GM10266 (cell line): ENCODE data around the gene TBL1X.
"Not testable (repeated sequence)": the region's sequence is repeated elsewhere in the genome, so short reads cannot be mapped to it uniquely, and the experiment has no call there.

Experiments
- DNase-seq: peaks from one replicate; pipeline ENCODE4 v3.0.0; 2012; ENCODE audit errors: extremely low spot score
- TF ChIP-seq, protein P1 (sequence below): IDR thresholded peaks from 2 replicates; pipeline ENCODE4 v1.5.1; 2012; ENCODE audit warnings: mild to moderate bottlenecking, low read depth; ENCODE audit not compliant: control insufficient read depth, insufficient read depth; ENCODE audit errors: missing control alignments

Gene TBL1X

DNA sequence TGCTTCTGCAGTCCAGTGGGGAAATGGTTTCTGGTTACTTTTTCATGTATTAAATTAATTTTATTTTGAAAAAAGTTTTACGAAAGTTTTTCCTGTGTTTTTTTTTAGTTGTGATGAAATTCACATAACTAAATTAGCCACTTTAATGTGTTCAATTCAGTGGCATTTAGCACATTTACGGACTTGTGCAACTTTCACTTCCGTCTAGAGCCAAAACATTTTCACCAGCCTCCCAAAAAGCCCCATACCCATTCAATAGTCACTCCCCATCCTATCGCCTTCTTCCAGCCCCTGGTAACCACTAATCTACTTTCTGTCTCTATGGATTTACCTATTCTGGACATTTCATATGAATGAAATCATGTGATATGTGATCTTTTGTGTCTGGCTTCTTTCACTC is 22.8 kb upstream of the TBL1X start:
- DNase-seq: no peak
- TF ChIP-seq, protein P1, sequence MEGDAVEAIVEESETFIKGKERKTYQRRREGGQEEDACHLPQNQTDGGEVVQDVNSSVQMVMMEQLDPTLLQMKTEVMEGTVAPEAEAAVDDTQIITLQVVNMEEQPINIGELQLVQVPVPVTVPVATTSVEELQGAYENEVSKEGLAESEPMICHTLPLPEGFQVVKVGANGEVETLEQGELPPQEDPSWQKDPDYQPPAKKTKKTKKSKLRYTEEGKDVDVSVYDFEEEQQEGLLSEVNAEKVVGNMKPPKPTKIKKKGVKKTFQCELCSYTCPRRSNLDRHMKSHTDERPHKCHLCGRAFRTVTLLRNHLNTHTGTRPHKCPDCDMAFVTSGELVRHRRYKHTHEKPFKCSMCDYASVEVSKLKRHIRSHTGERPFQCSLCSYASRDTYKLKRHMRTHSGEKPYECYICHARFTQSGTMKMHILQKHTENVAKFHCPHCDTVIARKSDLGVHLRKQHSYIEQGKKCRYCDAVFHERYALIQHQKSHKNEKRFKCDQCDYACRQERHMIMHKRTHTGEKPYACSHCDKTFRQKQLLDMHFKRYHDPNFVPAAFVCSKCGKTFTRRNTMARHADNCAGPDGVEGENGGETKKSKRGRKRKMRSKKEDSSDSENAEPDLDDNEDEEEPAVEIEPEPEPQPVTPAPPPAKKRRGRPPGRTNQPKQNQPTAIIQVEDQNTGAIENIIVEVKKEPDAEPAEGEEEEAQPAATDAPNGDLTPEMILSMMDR: no peak

DNA sequence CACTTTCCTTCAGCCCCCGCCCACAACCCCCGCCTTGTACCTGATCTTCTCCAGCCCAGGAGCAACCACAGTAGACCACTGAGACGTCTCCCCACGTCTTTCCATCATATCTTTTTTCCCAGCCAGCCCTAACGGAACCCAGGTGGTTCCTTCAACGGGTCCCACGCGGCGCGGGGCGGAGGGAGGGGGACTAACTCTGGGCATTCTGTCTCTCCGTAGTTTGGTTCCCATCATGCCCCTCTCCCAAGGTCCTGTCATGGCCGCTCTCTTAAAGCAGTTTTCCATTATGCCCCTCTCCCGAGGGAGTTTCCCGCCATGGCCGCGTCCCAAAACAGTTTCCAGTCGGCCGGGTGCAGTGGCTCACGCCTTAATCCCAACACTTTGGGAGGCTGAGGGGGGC is 21.5 kb upstream of the TBL1X start:
- no peak for DNase-seq
- TF ChIP-seq, protein P1: no peak

DNA sequence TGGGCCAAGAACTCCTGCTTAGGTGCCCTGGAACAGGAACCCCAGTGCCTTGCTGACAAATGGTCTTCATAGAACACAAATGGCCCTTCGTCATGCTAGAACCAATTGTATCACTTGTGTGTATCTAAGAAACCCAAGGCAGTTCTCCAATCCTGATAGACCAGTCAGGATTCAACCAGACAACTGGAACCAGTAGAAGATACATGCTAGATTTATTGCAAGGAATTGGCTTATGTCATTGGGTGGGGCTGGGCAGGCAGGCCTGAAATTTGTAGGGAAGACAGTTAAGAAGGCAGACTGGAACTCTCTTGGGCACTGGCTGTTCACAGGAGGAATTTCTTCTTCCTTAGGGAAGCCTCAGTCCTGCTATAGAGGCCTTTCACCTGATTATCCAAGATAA is 17.0 kb upstream of the TBL1X start:
- TF ChIP-seq, protein P1: no peak
- no peak for DNase-seq

DNA sequence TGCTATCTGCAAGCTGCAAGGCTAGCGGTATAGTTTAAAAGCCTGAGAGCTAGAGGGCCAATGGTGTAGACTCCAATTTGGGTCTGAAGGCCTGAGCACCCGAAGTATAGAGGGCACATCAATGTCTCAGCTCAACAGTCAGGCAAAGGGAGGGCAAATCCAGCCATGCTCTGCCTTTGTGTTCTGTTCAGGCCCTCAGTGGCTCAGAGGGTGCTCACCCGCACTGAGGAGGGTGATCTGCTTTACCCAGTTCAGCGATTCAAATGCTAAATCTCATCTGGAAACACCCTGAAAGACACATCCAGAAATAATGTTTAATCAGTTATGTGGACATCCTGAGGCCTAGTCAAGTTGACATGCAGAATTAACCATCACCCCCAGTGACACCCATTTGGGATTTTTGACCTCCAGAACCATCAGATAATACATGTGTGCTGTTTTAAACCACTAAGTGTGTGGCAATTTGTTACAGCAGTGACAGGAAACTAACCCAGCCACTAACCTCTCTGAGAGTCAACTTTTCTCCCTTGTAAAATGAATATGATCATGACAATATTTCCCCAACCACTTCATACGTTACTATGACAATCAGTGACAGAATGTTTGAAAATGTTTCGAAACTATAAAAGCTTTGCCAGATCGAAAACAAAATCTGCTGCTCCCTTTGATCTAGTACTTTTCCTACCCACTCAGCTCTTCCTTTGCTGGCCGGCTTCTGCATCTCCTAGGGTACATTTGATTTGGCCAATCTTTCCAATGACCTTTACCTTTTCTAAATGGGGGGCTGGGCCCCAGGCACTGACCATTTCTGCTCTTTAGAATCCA is 8.4 kb upstream of the TBL1X start:
- TF ChIP-seq, protein P1: no peak
- DNase-seq: no peak

DNA sequence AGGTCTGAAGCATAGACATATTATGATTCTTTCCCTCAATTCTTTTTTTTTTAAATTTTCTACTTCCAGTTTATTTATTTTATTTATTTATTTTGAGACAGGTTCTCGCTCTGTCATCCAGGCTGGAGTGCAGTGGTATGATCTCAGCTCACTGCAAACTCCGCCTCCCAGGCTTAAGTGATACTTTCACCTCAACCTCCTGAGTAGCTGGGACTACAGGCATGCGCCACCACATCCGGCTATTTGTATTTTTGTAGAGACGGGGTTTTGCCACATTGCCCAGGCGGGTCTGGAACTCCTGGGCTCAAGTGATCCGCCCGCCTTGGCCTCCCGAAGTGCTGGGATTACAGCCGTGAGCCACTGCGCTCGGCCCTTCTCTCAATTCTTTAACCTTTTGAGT is 6.8 kb upstream of the TBL1X start:
- not testable (repeated sequence) for DNase-seq

DNA sequence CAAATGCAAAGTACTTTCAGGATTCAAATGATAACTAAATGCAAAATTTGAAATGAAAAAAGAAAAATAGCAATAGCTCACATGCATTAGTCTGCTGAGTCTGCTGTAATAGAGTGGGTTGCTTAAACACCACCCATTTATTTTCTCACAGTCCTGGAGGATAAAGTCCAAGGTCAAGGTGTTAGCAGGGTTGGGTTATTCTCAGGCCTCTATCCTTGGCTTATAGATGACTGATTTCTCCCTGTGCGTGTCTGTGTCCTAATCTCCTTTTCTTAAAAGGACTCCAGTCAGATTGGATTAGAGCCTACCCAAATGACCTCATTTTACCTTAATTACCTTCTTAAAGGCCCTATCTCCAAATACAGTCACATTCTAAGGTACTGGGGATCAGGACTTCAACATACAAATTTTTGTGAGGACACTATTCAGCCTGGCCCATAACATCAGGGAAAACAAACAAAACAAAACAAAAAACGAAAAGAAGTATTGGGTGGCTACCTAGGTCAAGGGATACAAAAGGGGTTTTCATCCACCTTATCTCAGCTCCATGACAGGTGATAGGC is 6.3 kb upstream of the TBL1X start:
- TF ChIP-seq, protein P1: no peak
- no peak for DNase-seq

DNA sequence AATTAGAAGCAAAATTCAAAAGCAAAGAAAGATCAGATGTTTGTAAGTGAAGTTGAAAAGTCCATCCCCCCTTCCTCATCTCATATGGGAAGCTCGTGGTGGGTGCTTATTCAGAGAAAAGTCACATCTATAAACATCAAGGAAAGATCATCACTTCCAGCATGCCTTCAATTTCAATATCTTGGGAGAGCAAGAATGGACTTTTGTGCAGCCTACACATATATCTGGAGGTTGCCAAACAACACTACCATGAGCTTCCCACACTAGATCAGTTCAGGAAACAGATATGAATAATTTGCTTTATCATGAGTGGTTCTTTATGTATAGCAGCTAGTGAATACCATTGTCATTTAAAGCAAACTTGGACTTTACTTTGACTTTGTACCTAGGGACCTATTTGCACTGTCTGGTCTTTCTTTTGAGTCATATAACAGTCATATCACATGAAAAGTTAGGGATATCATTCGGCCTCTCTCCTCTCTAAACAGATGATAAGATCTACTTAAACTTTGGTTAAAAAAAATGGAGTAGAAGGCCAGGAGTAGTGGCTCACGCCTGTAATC is 5.6 kb upstream of the TBL1X start:
- TF ChIP-seq, protein P1: no peak
- DNase-seq: no peak

DNA sequence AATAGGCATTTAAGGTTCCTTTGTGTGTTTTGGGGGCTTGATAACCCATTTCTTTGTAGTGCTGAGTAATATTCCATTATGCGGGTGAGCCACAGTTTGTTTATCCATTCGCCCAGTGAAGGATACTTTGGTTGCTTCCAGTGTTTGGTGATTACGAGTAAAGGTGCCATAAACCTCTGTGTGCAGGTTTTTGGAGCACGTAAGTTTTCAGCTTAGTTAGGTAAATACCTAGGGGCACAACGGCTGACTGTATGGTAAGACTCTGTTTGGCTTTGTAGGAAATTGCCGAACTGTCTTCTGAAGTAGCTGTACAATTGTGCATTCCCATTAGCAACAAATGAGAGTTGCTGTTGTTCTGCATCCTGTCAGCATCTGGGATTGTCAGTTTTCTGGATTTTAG is 3.8 kb upstream of the TBL1X start:
- DNase-seq: no peak

More for the DNA sequence above, 3.8 kb upstream of the TBL1X start:
- TF ChIP-seq, protein P1: no peak
